ENCODE results near the gene TKTL1.

DNA sequence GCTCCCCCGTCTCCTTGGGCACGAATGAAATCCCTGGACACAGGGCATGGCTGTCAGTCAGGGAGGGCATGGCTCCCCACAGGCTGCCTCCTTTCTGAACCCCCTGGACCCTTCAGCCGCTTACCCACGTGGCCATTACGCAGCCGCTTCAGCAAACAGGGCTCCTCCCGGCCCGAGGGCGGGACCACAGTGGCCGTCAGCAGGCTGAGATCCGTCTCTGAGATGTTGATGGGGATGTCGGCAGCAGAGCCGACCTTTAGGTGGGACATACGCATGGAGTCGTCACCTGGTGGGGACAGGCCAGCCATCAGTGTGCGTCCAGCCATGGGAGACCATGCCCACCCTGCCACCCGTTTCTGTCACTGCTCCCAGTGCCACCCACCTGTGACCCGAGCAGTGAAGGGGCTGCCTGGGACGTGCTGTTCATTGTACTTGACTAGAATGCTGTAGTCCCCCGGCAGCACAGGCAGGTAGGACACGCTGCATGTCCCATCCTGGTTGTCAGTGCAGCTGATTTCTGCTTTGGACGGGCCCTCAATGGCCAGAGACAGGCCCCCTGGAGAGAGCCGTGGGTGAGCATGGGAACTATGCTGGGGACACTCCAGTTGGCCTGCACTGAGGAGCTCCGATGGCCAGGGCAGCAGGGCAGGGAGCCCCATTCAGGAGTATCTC lies 57.7 kb downstream of the TKTL1 start:
- TF ChIP-seq CTCF (IDR thresholded peaks at IDR 0.05; ENCODE audit: low read depth, low read length), result no peak
- TF ChIP-seq EZH2phosphoT487 (IDR thresholded peaks at IDR 0.05; ENCODE audit: low read depth), result no peak

All from OCI-LY3 (cell line).